Panc1 (cell line): ENCODE measurements around the gene SRSF7.

ENCODE experiments used
- CTCF ChIP-seq: fragments of 450-650 bp; IDR thresholded peaks from 2 replicates; pipeline ENCODE4 v1.5.1; 2017; ENCODE audit warnings: mild to moderate bottlenecking
- POLR2AphosphoS5 ChIP-seq: IDR thresholded peaks from 2 replicates; pipeline ENCODE4 v1.6.1; 2012; ENCODE audit warnings: mild to moderate bottlenecking, low read depth, low read length, moderate library complexity
- REST ChIP-seq, 2 experiments: IDR thresholded peaks; 2 replicates each; pipeline ENCODE4 v1.6.1; 2011 to 2012; ENCODE audit warnings: low read depth in 2 of 2, control low read depth in 1 of 2, low read length in 1 of 2, mild to moderate bottlenecking in 1 of 2, moderate library complexity in 1 of 2; ENCODE audit not compliant: insufficient read depth in 1 of 2
- SIN3A ChIP-seq: IDR thresholded peaks from 2 replicates; pipeline ENCODE4 v1.6.1; 2012; ENCODE audit warnings: low read depth, mild to moderate bottlenecking, low read length, moderate library complexity, borderline replicate concordance; ENCODE audit not compliant: insufficient read depth
- TCF7L2 ChIP-seq: IDR thresholded peaks from 2 replicates; pipeline ENCODE4 v1.6.1; 2011; ENCODE audit warnings: mild to moderate bottlenecking, low read depth, low read length, inconsistent platforms

GRCh38 chr2:38754049-38754448, 2.9 kb upstream of the SRSF7 start:
- TF ChIP-seq CTCF, result no peak
- TF ChIP-seq REST (IDR thresholded peaks at IDR 0.05; ENCODE audit: insufficient read depth in 1 of 2, low read depth in 2 of 2, low read length in 1 of 2), result no peak
- no peak for TF ChIP-seq SIN3A
- TF ChIP-seq POLR2AphosphoS5, result no peak
- no peak for TF ChIP-seq TCF7L2
